ENCODE measurements around the gene COL24A1. TPM values are rescaled to one million over a fixed set of nuclear protein-coding genes. Genes with fewer than 3 reads are reported as not detected.
"Not testable (repeated sequence)": the region's sequence is repeated elsewhere in the genome, so short reads cannot be mapped to it uniquely, and the experiment has no call there.

Gene COL24A1
- total and polyA plus RNA-seq, 7 donors: under 0.01 to 8.6 (median 6.7) TPM; not detected in 1

DNA sequence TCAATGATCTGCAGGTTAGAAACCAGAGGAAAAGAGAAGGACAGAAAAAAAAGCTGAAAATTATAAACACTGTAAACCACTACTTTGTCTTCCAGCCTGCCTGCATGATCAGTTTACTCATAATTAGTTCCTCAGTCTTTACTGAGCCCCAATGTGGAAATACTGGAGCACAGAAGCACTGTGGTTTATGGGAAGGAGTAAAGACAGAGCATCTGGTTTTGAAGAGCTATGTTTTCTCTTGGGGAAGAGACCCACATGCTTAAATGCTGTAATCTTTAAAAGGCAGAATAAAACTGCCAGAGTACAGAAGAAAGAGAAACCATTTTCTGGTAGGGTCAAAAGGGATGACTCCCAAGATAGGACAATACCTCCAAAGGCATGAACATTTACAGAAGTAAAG, 289.4 kb downstream of the COL24A1 start:
- Histone ChIP-seq H3K9me3 (peaks cover 0 to 5% (median 0%) of the 10 kb centered on the region in 4 donors), H3K4me3 (no peak overlapping the region), H3K27ac (no peak overlapping the region), H3K36me3 (no peaks in the 10 kb centered on the region), H3K27me3 (no peaks in the 10 kb centered on the region), H3K4me1 (peaks cover 0 to 4% (median 0%) of the 10 kb centered on the region in 4 donors)
- no peak for DNase-seq
- intact Hi-C loops (cut with DNase I): no loop called here
- no peak for TF ChIP-seq POLR2AphosphoS5 (IDR thresholded peaks at IDR 0.05)

DNA sequence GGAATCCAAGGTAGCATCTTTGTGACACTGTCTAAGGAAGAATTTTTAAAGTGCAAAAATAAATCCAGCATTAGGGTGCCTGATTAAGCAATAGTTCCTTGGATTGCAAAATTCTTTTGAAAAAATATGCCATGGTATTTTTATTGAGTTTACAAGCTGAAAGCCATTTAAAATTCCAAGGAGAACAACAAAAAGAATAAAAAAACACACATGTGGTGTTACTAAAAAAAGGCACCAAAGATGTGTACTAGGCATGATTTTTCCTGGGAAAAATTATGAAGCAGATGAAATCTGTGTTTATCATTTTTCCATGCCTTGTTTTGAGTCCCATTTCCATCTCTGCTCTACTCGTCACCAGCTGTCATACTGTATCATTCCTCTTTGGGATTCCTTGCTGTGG, 291.4 kb downstream of the COL24A1 start:
- intact Hi-C loops (cut with DNase I): no loop called here
- H3K4me1 ChIP-seq: peaks cover 0 to 4% (median 0%) of the 10 kb centered on the region in 4 donors
- no peak for TF ChIP-seq EP300 (IDR thresholded peaks at IDR 0.05)
- H3K9me3 ChIP-seq: peaks cover 0 to 5% (median 0%) of the 10 kb centered on the region in 4 donors
- H3K27ac ChIP-seq: no peak overlapping the region
- H3K4me3 ChIP-seq: no peak overlapping the region
- DNase-seq: no peak
- no peaks in the 10 kb centered on the region for H3K27me3 ChIP-seq
- WGBS, 2 donors: 47 to 71% methylated on average over 1 of the region's 1 CpG
- H3K36me3 ChIP-seq: no peaks in the 10 kb centered on the region

- intact Hi-C loops (cut with DNase I): no loop called here
- Histone ChIP-seq H3K4me1 (peaks cover 0 to 4% (median 0%) of the 10 kb centered on the region in 4 donors), H3K9me3 (peaks cover 0 to 5% (median 0%) of the 10 kb centered on the region in 4 donors), H3K4me3 (no peak overlapping the region), H3K36me3 (no peaks in the 10 kb centered on the region), H3K27ac (no peak overlapping the region), H3K27me3 (no peaks in the 10 kb centered on the region)
- TF ChIP-seq CTCF (IDR thresholded peaks at IDR 0.05) (no peak), POLR2A (IDR thresholded peaks at IDR 0.05) (no peak), EP300 (IDR thresholded peaks at IDR 0.05) (no peak), POLR2AphosphoS5 (IDR thresholded peaks at IDR 0.05) (no peak)
- 56 to 89% methylated on average over 1 of the region's 1 CpG for WGBS, 2 donors
- DNase-seq: no peak
Observed at GRCh38 chr1:85864727-85865126, 291.8 kb downstream of the COL24A1 start.

DNA sequence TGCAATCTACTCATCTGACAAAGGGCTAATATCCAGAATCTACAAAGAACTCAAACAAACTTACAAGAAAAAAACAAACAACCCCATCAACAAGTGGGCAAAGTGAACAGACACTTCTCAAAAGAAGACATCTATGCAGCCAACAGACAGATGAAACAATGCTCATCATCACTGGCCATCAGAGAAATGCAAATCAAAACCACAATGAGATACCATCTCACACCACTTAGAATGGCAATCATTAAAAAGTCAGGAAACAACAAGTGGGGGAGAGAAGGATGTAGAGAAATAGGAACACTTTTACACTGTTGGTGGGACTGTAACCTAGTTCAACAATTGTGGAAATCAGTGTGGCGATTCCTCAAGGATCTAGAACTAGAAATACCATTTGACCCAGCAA, 292.9 kb downstream of the COL24A1 start:
- 94 to 97% methylated on average over 1 of the region's 1 CpG for WGBS, 2 donors
- intact Hi-C loops (cut with DNase I): not testable (repeated sequence)

GRCh38 chr1:85862456-85862855, 294.1 kb downstream of the COL24A1 start:
- Histone ChIP-seq H3K9me3 (peaks cover 0 to 5% (median 0%) of the 10 kb centered on the region in 4 donors), H3K4me3 (no peak overlapping the region), H3K27me3 (no peaks in the 10 kb centered on the region), H3K36me3 (no peaks in the 10 kb centered on the region), H3K4me1 (peaks cover 0 to 6% (median 2%) of the 10 kb centered on the region in 4 donors), H3K27ac (no peak overlapping the region)
- WGBS, 2 donors: 11 to 40% methylated on average over 1 of the region's 1 CpG
- TF ChIP-seq POLR2A (IDR thresholded peaks at IDR 0.05) (no peak), POLR2AphosphoS5 (IDR thresholded peaks at IDR 0.05) (no peak), EP300 (IDR thresholded peaks at IDR 0.05) (no peak), CTCF (IDR thresholded peaks at IDR 0.05) (no peak)
- no peak for DNase-seq
- intact Hi-C loops (cut with DNase I): no loop called here

More for the DNA sequence above, 292.9 kb downstream of the COL24A1 start:
- DNase-seq, H3K27ac ChIP-seq, H3K9me3 ChIP-seq, H3K36me3 ChIP-seq, H3K4me3 ChIP-seq, H3K4me1 ChIP-seq, H3K27me3 ChIP-seq: not testable (repeated sequence)

DNA sequence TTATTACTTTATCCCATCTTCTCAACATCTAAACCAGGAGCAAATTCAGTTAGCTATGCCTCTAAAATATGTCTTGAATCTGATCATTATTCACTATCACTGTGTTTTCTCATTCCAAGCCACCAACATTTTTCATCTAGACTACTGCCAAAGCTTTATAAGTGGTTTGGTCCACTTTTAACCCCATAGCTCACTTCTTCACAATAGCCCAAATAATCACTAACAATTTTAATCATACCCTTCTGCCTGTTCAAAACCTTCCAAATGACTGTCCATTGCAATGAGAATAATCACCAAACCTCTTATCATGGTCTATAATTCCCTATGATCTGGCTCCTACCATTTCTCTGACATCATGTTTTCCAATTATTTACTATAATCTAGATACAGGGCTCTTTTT, 298.6 kb downstream of the COL24A1 start:
- Histone ChIP-seq H3K9me3 (no peaks in the 10 kb centered on the region), H3K27me3 (no peaks in the 10 kb centered on the region), H3K36me3 (no peaks in the 10 kb centered on the region), H3K27ac (no peak overlapping the region), H3K4me1 (peaks cover 0 to 6% (median 0%) of the 10 kb centered on the region in 4 donors), H3K4me3 (no peak overlapping the region)
- TF ChIP-seq POLR2A (IDR thresholded peaks at IDR 0.05) (no peak), POLR2AphosphoS5 (IDR thresholded peaks at IDR 0.05) (no peak), CTCF (IDR thresholded peaks at IDR 0.05) (no peak), EP300 (IDR thresholded peaks at IDR 0.05) (no peak)
- intact Hi-C loops (cut with DNase I): no loop called here
- DNase-seq: no peak

Data from sigmoid colon (tissue), 7 donors.